Astrocyte (in vitro differentiated cells and primary cell): ENCODE data around the gene WNT5B. TPM values are rescaled to one million over a fixed set of nuclear protein-coding genes. Genes with fewer than 3 reads are reported as not detected.

Experiments
- DNase-seq: peaks from one replicate; pipeline ENCODE4 v3.0.0-alpha.2; 2010; ENCODE audit warnings: low read depth
- FAIRE-seq: peaks from 2 replicates; lab custom pipeline; 2011; peaks lifted over from hg19 to GRCh38; lab: Jason Lieb, UNC
- H2AFZ ChIP-seq: 2 replicates; pipeline ENCODE4 v1.6.0; 2012; ENCODE audit warnings: low read depth, low read length, inconsistent platforms
- H3K27ac ChIP-seq: 2 replicates; pipeline ENCODE4 v1.5.1; 2011; ENCODE audit warnings: low read depth, low read length, inconsistent platforms
- H3K27me3 ChIP-seq: 2 replicates; pipeline ENCODE4 v1.6.0; 2011; ENCODE audit warnings: low read length, inconsistent platforms; ENCODE audit not compliant: insufficient read depth
- H3K36me3 ChIP-seq: 2 replicates; pipeline ENCODE4 v1.5.1; 2011; ENCODE audit warnings: low read length, inconsistent platforms; ENCODE audit not compliant: insufficient read depth
- H3K4me1 ChIP-seq: 2 replicates; pipeline ENCODE4 v1.5.1; 2011; ENCODE audit warnings: low read length, inconsistent platforms; ENCODE audit not compliant: insufficient read depth
- H3K4me2 ChIP-seq: 2 replicates; pipeline ENCODE4 v1.6.0; 2012; ENCODE audit warnings: low read length, inconsistent platforms
- H3K4me3 ChIP-seq: 2 replicates; pipeline ENCODE4 v1.5.1; 2011; ENCODE audit warnings: low read depth, mild to moderate bottlenecking, low read length, inconsistent platforms; ENCODE audit not compliant: insufficient read depth
- H3K79me2 ChIP-seq: 2 replicates; pipeline ENCODE4 v1.6.0; 2012; ENCODE audit warnings: mild to moderate bottlenecking, low read length, inconsistent platforms; ENCODE audit not compliant: insufficient read depth
- H3K9ac ChIP-seq: 2 replicates; pipeline ENCODE4 v1.6.0; 2012; ENCODE audit warnings: mild to moderate bottlenecking, low read length, inconsistent platforms
- H3K9me3 ChIP-seq: 2 replicates; pipeline ENCODE4 v1.5.1; 2012; ENCODE audit warnings: low read depth, mild to moderate bottlenecking, low read length, inconsistent platforms; ENCODE audit not compliant: insufficient read depth
- H4K20me1 ChIP-seq: 2 replicates; pipeline ENCODE4 v1.6.0; 2012; ENCODE audit warnings: low read length, inconsistent platforms; ENCODE audit not compliant: insufficient read depth
- H3K27ac Mint-ChIP-seq: one replicate; pipeline ENCODE4 v1.8.0; 2021; ENCODE audit warnings: mild to moderate bottlenecking, mixed read lengths; ENCODE audit not compliant: unreplicated experiment
- H3K27me3 Mint-ChIP-seq: one replicate; pipeline ENCODE4 v1.8.0; 2021; ENCODE audit warnings: low read depth, mixed read lengths; ENCODE audit not compliant: unreplicated experiment
- H3K36me3 Mint-ChIP-seq: one replicate; pipeline ENCODE4 v1.8.0; 2021; ENCODE audit warnings: low read depth, mixed read lengths; ENCODE audit not compliant: unreplicated experiment
- H3K4me1 Mint-ChIP-seq: one replicate; pipeline ENCODE4 v1.8.0; 2021; ENCODE audit warnings: low read depth, mixed read lengths; ENCODE audit not compliant: unreplicated experiment
- H3K4me3 Mint-ChIP-seq: one replicate; pipeline ENCODE4 v1.8.0; 2021; ENCODE audit warnings: mild to moderate bottlenecking, moderate library complexity, mixed read lengths; ENCODE audit not compliant: unreplicated experiment
- H3K9me3 Mint-ChIP-seq: one replicate; pipeline ENCODE4 v1.8.0; 2021; ENCODE audit warnings: mild to moderate bottlenecking, mixed read lengths; ENCODE audit not compliant: unreplicated experiment
- CTCF ChIP-seq: IDR thresholded peaks from 2 replicates; pipeline ENCODE4 v1.5.1; 2011; ENCODE audit warnings: low read depth, mild to moderate bottlenecking, inconsistent platforms, low read length, moderate library complexity; ENCODE audit not compliant: insufficient read depth
- EZH2 ChIP-seq: IDR thresholded peaks from 2 replicates; pipeline ENCODE4 v1.6.1; 2012; ENCODE audit warnings: mild to moderate bottlenecking, low read length, inconsistent platforms; ENCODE audit not compliant: insufficient read depth
- total RNA-seq: library from RNA; stranded (reverse); gene quantifications from 2 replicates; pipeline ENCODE4 v1.2.1, GENCODE V29; 2021

The WNT5B gene
- total RNA-seq, 1 donor from 2014 or later: 110 TPM

GRCh38 chr12:1605129-1606020, 23.7 kb upstream of the WNT5B start:
- Histone ChIP-seq H3K79me2 (peaks cover 29% of the 10 kb centered on the region), H3K9ac (peak overlapping the region; percentile 59), H3K27ac (peak overlapping the region; percentile 50), H3K36me3 (no peaks in the 10 kb centered on the region), H2AFZ (peak overlapping the region; percentile 49), H3K4me2 (peak overlapping the region; percentile 93), H3K27me3 (no peaks in the 10 kb centered on the region), H3K4me3 (peak overlapping the region; percentile 50), H3K9me3 (no peaks in the 10 kb centered on the region), H3K4me1 (peaks cover 17% of the 10 kb centered on the region), H4K20me1 (peaks cover 11% of the 10 kb centered on the region)
- Mint-ChIP-seq H3K4me3 (peak overlapping the region; percentile 82), H3K27me3 (no peaks in the 10 kb centered on the region), H3K36me3 (peaks cover 4% of the 10 kb centered on the region), H3K4me1 (peaks cover 28% of the 10 kb centered on the region), H3K27ac (peak overlapping the region; percentile 82), H3K9me3 (no peaks in the 10 kb centered on the region)
- TF ChIP-seq CTCF (peak; percentile 75), EZH2 (no peak)
- DNase-seq: peak; percentile 67
- FAIRE-seq: no peak

GRCh38 chr12:1606021-1606622, 22.9 kb upstream of the WNT5B start:
- Histone ChIP-seq H2AFZ (peak overlapping the region; percentile 49), H3K27ac (peak overlapping the region; percentile 50), H3K79me2 (peaks cover 28% of the 10 kb centered on the region), H3K4me3 (peak overlapping the region; percentile 50), H3K36me3 (no peaks in the 10 kb centered on the region), H3K9ac (peak overlapping the region; percentile 59), H3K27me3 (no peaks in the 10 kb centered on the region), H3K4me2 (peak overlapping the region; percentile 93), H3K9me3 (no peaks in the 10 kb centered on the region), H3K4me1 (peaks cover 17% of the 10 kb centered on the region), H4K20me1 (peaks cover 11% of the 10 kb centered on the region)
- Mint-ChIP-seq H3K4me3 (peak overlapping the region; percentile 82), H3K9me3 (no peaks in the 10 kb centered on the region), H3K27me3 (no peaks in the 10 kb centered on the region), H3K27ac (peak overlapping the region; percentile 82), H3K36me3 (peaks cover 4% of the 10 kb centered on the region), H3K4me1 (peaks cover 28% of the 10 kb centered on the region)
- no peak for TF ChIP-seq CTCF
- no peak for TF ChIP-seq EZH2
- DNase-seq (peak; percentile 77), FAIRE-seq (no peak)
